Hematopoietic multipotent progenitor cell treated with erythropoietin and hydrocortisone succinate and interleukin-3 and kit ligand, for 15 days (in vitro differentiated cells): ENCODE measurements around the gene EIF4EBP3.
A peak's percentile ranks its signal among the peaks of the same experiment; 100 is the strongest.

Source experiments
- DNase-seq: peaks from one replicate; pipeline ENCODE4 v3.0.0-alpha.2; 2015; ENCODE audit warnings: low spot score

Gene EIF4EBP3

DNA sequence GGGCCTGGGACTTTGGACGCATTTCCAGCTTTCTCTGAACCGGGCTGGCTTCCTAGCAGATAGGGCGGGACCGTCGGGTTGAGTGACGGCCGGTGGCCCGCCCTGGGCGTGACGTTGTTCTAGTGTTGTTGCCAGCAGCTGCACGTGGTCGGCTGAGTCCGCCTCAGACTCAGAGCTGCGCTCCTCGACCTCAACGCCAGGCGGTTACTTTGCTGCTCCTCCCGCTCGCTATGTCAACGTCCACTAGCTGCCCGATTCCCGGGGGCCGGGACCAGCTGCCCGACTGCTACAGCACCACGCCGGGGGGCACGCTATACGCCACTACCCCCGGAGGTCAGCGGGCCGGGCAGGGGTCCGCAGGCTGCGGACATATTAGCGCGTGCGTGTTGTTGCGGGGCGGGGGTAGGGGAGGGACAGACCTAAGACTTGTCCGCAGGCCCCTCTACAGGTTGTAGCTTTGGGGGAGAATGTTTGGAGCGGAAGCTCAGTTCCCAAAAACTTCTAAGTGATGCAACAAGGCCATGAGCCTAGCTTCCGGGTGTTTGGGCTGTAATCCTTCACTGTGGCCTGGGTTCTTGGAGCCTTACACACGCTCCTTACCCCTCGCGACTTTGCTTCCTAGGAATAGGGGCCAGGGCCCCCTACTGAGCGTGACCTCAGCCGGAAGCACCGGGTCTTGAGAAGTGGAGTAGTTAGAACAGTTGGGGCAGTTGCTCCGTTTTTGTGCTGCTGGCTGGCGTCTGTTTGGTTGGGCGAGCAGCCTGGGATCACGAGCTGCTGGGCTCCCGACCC lies at the start of gene EIF4EBP3:
EIF4EBP3 (plus strand) TSS at position 155 of the 792 bp plus-strand sequence; CDS start at position 231, 76 bp downstream.
- peak; percentile 94 for DNase-seq

DNA sequence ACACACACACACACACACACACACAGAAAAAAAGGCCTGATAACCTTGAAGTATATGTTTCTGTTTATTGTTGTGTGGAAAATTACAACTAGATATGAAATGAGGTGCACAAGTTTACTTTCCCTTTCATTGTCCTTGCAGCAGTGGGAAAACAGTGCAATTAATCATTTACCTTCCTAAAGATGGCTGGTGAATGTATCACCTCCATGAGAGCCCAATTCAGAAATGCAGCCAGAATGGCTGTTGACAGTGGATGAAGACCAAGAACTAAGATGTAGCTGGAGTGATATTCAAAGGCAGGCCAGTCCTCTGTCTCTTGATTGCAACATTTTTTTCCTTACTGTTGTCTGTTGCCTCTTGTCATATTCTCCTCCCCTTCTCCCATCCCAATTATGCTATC lies 49.6 kb upstream of the EIF4EBP3 start:
- DNase-seq, result no peak

GRCh38 chr5:140498591-140498990 lies 48.9 kb upstream of the EIF4EBP3 start:
- DNase-seq, result no peak

DNA sequence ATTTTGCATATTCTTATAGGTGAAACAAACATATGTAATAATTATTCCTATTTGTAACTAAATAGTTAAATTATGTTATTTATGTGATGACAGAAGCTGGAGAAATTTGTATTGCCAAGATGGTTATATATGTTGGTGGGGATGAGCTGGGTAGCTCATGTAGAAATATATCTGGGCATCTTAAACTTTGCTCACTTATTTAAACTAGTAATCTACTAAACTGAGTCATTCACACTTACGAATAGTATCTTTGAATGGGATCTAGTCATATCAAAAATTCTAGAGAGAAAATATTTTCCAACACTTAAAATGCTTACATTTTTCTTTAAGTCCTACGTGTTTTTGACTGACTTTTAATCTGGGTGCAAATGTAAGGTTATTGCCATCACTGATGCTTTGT lies 44.6 kb upstream of the EIF4EBP3 start:
- DNase-seq, result no peak

DNA sequence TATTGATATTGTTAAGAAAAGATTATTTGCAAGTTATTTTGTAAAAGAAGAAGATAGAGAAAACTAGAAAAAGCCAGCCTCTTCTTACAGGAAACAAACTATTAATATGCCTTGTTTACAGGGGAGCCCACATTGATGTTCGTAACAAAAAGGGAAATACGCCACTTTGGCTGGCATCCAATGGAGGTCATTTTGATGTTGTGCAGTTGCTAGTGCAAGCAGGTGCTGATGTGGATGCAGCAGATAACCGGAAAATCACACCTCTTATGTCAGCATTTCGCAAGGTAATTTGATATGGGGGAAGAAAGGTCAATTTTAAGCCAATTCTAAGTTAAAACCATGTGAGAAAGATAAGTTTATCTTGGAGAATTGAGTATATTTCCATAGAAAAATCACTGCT lies 37.6 kb upstream of the EIF4EBP3 start:
- DNase-seq, result no peak

DNA sequence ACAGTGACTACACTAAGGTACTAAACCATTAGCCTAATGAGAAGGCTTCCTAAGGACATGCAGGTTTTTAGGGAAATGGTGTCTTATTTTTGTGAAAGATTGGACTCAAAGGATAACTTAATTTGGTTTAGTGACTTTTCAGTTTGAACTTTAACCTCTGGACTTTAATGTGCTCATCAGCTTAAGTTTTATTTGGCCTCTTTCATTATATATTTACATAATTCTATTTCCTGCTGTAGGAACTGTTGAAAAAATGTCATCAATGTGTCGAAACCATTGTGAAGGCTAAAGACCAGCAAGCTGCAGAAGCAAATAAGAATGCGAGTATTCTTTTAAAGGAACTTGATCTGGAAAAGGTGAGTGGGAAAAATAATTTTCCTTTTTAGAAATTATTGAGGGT lies 34.3 kb upstream of the EIF4EBP3 start:
- DNase-seq, result no peak

- DNase-seq, result no peak
These were observed 23.5 kb upstream of the EIF4EBP3 start for GRCh38 chr5:140524003-140524402.

DNA sequence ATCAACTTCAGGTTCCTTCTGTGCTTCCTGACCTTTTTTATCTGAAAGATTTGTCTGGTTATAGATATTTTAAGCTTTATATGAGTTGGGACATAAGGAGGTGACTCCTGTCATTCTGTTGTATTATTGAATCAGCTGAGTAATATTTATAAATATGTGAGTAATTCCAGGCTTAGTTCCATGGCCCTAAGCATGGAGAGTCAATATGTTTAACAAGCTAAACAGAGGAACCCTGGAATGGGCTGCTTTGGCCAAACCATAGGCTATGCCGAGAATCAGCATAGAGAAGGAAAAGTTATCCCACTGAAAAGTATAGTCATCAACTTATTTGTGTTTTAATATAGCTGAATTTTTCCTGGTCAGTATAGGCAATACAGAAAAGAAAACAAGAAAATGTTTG lies 7.2 kb upstream of the EIF4EBP3 start:
- no peak for DNase-seq

DNA sequence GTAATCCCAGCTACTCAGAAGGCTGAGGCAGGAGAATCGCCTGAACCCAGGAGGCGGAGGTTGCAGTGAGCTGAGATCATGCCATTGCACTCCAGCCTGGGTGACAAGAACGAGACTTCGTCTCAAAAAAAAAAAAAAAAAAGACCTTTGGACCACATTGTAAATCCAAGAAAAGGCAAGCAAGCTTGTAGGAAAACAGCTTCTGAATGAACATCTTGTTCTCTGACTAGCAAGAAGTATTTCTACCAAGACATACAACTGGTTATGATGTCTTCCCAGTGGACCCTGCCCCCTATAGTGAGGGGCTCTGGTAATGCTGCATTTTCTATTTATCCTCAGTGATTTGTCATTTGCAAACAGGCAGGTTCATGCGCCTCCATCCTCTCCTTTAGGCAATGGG lies 4.5 kb upstream of the EIF4EBP3 start:
- DNase-seq, result no peak

GRCh38 chr5:140544986-140545385 lies 2.5 kb upstream of the EIF4EBP3 start:
- no peak for DNase-seq

DNA sequence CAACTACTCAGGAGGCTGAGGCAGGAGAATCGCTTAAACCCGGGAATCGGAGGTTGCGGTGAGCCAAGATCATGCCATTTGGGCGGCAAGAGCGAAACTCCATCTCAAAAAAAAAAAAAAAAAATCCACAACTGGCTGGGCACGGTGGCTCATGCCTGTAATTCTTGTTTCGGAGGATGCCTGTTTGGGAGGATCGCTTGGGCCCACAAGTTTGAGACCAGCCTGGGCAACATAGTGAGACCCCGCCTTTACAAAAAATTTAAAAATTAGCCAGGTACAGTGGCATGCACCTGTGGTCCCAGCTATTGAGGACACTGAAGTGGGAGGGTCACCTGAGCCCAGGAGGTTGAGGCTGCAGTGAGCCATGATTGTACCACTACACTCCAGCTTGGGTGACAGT lies 1.9 kb upstream of the EIF4EBP3 start:
- no peak for DNase-seq

DNA sequence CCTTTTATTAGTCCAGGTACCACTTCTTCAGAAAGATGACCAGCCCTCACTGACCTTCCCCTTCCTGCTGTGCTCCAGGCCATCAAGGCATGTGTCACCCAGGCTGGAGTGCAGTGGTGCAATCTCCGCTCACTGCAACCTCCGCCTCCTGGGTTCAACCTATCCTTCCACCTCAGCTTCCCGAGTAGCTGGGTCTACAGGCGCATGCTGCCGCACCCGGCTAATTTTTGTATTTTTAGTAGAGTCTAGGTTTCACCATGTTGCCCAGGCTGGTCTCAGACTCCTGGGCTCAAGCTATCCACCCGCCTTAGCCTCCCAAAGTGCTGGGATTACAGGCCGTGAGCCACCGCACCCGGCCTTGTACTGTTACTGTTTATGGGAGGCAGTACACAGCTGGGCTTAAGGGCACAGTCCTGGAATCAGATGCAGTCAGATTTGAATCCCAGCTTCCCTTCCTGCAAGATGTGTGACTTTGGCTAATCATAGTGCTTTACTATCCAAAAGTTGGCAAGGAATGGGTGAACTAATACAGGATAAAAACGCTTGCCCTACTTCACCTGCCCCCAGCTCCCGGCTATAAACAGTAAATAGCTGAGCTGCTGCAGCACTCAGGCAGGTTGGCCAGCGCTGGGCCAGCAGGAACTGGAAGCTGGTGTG lies 483 bp upstream of the EIF4EBP3 start:
- no peak for DNase-seq

DNA sequence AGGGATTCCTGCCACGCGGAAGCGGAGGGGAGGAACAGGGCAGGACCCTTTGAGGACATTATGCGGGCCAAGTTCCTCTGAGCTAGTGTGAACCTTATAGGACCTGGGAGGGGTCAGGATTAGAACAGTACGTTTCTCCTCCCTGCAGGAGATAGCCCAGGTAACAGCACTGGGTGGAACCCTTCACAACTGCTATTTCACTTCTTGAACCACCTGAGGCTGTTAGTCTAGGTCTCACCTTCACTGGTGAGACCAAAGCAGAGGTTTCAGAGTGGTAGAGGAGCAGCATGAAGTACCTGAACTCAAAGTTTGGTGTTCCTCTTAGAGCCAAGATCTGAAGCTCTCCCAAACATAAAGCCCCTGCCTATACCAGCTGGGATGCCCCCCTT lies 832 bp downstream of the EIF4EBP3 start:
- DNase-seq, result no peak

DNA sequence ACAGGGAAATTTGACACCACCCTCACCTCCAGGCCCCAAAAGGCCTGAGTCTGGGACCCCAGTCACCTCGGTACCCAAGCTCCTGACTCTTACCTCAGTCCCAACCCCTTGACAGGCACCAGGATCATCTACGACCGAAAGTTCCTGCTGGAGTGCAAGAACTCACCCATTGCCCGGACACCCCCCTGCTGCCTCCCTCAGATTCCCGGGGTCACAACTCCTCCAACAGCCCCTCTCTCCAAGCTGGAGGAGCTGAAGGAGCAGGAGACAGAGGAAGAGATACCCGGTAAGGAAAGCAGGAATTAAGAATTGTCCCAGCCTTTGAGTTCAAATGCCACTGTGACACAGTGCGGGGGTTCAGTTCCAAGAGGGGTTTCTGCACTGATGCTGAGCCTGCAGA lies 1.3 kb downstream of the EIF4EBP3 start:
- DNase-seq, result no peak

- DNase-seq, result peak; percentile 50
These were observed 2.0 kb downstream of the EIF4EBP3 start for GRCh38 chr5:140549237-140550144.

GRCh38 chr5:140550147-140551079 lies 3.0 kb downstream of the EIF4EBP3 start:
- no peak for DNase-seq

DNA sequence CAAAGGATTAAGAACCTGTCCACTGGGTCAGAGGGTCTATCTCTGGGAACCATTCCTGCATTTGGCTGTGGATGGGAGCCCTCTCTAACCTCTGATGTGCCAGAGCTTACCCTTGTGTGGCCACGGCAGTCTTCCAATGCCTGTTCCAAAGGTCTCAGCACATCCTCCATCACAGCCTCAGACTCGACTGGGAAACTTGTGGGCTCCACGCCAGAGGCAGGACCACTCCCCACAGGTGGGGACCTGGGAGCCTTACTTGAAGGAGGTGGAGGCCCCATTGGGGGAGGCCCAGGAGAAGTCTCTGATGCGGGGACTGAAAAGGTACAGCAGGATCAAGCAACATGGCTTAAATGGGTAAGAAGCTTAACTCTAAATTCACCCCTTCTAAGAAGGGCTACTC lies 4.4 kb downstream of the EIF4EBP3 start:
- no peak for DNase-seq

GRCh38 chr5:140553657-140554056 lies 6.2 kb downstream of the EIF4EBP3 start:
- DNase-seq, result no peak

DNA sequence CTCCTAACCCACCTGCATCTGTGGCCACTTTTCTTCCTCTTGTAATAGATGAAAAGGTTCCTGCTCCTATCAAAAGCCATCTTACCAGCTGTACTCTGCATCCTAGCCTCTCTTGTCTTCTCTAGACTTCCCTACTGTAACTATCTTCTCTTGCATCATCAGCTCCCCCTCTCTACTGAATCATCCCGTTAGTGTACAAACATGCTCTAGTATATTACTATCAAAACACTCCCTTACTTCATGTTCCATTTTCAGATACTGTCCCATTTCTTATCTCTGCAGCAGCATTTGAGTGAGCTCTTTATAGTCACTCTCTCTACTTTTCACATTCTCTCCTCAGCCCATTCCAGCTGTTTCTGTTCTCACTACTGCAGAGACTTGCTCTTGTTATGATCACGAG lies 7.0 kb downstream of the EIF4EBP3 start:
- peak; percentile 46 for DNase-seq

DNA sequence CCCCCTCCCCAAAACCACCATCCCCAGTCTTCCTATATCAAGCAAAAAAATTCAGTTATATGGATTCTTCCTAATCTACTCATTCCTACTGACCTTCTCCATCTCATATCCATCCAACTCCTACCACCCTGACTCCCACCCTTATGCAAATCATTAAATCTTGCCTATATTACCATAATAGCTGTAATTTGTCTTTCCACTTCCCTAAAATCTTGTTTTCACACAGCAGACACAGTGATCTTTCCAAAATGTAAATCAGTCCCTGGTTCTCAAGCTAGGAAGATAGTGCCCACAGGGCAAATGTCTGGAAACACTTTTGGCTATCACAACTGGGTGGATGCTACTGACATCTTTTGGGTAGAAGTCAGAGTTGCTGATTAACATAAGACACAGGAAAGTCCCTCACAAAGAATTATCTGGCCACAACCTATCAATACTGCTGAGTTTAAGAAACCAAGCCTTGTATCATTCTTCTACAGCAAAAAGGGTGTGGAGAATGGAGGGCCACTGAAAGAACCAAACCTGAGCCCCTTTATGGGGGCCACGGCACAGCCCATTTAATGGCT lies 8.4 kb downstream of the EIF4EBP3 start:
- DNase-seq, result peak; percentile 17

DNA sequence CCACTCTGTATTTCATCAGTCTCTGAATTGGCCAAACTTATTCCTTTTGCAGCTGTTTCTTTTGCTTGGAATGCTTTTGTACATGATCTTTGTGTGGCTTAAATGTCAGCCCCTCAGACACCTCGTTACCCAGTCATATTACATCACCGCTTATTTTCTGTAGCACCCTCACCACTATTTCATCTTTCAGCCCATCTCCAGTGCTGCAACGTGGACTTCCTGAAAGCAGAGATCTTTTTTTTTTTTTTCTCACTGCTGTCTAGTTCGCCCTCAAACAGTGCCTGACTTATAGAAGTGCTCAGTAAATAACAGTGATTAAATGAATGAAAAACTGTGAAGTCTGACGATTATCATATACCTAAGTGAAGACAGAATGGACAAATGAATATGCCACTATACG lies 9.0 kb downstream of the EIF4EBP3 start:
- DNase-seq, result no peak
